ENCODE data around the gene MRPL55. TPM values are rescaled to one million over a fixed set of nuclear protein-coding genes. Genes with fewer than 3 reads are reported as not detected.

Gene MRPL55
- total RNA-seq, 1 experiment from 2014 or later, result 57.1 TPM

GRCh38 chr1:228152918-228153258, 43.8 kb upstream of the MRPL55 start:
- DNase-seq (ENCODE audit: low read depth, low spot score) (no peak), ATAC-seq (no peak)
- Histone ChIP-seq H4K20me1 (ENCODE audit: insufficient read depth) (no peaks in the 10 kb centered on the region), H3K4me2 (ENCODE audit: low read length) (no peak overlapping the region), H3K27me3 (ENCODE audit: insufficient read depth, low read length) (no peaks in the 10 kb centered on the region), H3K9ac (ENCODE audit: low read length) (no peak overlapping the region), H3K36me3 (ENCODE audit: control insufficient read depth in 1 of 2, insufficient read depth in 2 of 2, low read length in 2 of 2) (0 out of 4 replicates have a peak, but pooled peaks cover 0 to 4% of the 10 kb centered on the region in 2 experiments), H3K9me3 (ENCODE audit: control insufficient read depth in 1 of 2, insufficient read depth in 1 of 2, low read depth in 1 of 2, low read length in 2 of 2) (no peaks in the 10 kb centered on the region), H3K9me2 (ENCODE audit: insufficient read depth) (no peaks in the 10 kb centered on the region), H3K4me3 (replicated peaks in 1 of 2; ENCODE audit: low read depth in 1 of 2, low read length in 2 of 2) (no peak overlapping the region), H3K4me1 (ENCODE audit: control insufficient read depth in 1 of 2, insufficient read depth in 2 of 2, low read length in 2 of 2) (peaks cover 11% of the 10 kb centered on the region in 2 experiments; a peak in 3 of 4 replicates), H2AFZ (ENCODE audit: low read depth, low read length, poor library complexity, severe bottlenecking) (no peak overlapping the region), H3K79me2 (ENCODE audit: insufficient read depth, low read length) (no peaks in the 10 kb centered on the region), H3K27ac (ENCODE audit: low read depth, low read length) (no peak overlapping the region)
- intact Hi-C loops (cut with micrococcal nuclease), result no loop called here
- ChIA-PET RAD21 (ENCODE audit: low non-redundant PET in 1 of 2, low total read pairs in 2 of 2, uncharacterized antibody in 2 of 2, unreplicated experiment in 2 of 2) (no interaction called here), POLR2A (interaction anchor here (0.7 to 1.1 kb wide), 2 partner anchors 12 to 13 kb away, joined by 3 to 4 read pairs; partner anchors contain the start of gene IBA57), CTCF (interaction anchor here (1.2 kb wide), 1 partner anchor 13 kb away, joined by 5 read pairs; the partner anchor contains the start of gene IBA57)
- no peak for TF ChIP-seq CTCF (IDR thresholded peaks at IDR 0.05 in 2 of 3, conservative IDR thresholded peaks at IDR 0.05 in 1 of 3; ENCODE audit: borderline replicate concordance in 1 of 3, insufficient read depth in 1 of 3, low read depth in 2 of 3, low read length in 2 of 3)
- TF ChIP-seq YY1 (IDR thresholded peaks at IDR 0.05; ENCODE audit: extremely low read depth, insufficient replicate concordance, low read depth, low read length), result no peak
- TF ChIP-seq ELF1 (IDR thresholded peaks at IDR 0.05; ENCODE audit: borderline replicate concordance, low read depth), result no peak
- no peak for TF ChIP-seq EGR1 (IDR thresholded peaks at IDR 0.05; ENCODE audit: low read depth)
- TF ChIP-seq EZH2 (IDR thresholded peaks at IDR 0.05), result no peak
- no peak for TF ChIP-seq ZBTB33 (IDR thresholded peaks at IDR 0.05; ENCODE audit: extremely low read depth, insufficient replicate concordance, low read length)
- TF ChIP-seq CBX3 (IDR thresholded peaks at IDR 0.05; ENCODE audit: low read depth), result no peak
- no peak for TF ChIP-seq ZFX (IDR thresholded peaks at IDR 0.05)
- TF ChIP-seq POLR2A (IDR thresholded peaks at IDR 0.05; ENCODE audit: borderline replicate concordance, extremely low read depth, insufficient read depth, insufficient read length), result no peak
- no peak for TF ChIP-seq TCF7L2 (IDR thresholded peaks at IDR 0.05; ENCODE audit: borderline replicate concordance, extremely low read depth, insufficient read depth, insufficient read length)
- TF ChIP-seq SIN3A (IDR thresholded peaks at IDR 0.05; ENCODE audit: low read depth), result no peak
- no peak for TF ChIP-seq CEBPB (IDR thresholded peaks at IDR 0.05; ENCODE audit: low read depth)
- no peak for TF ChIP-seq SRF (IDR thresholded peaks at IDR 0.05; ENCODE audit: low read depth)
- no TSS peak for BruUV-seq (replicated peaks)

Data from HCT116 (cell line).